HCT116 (cell line): ENCODE measurements around the gene BRD3OS. TPM values are rescaled to one million over a fixed set of nuclear protein-coding genes. Genes with fewer than 3 reads are reported as not detected.

ENCODE experiments used
- ATAC-seq: fragments of 200-7000 bp; cut with Tn5 transposase; 2 replicates; pipeline ENCODE4 v1.9.1; 2020; ENCODE audit warnings: mild to moderate bottlenecking, moderate library complexity
- BruUV-seq: library from RNA; stranded (reverse); fragments of 400-500 nt; replicated peaks from 2 replicates; lab custom pipeline; 2021; lab: Mats Ljungman, UMichigan
- CTCF ChIA-PET: fragments of 300-600 bp; sonication (Branson Sonifier 250); formaldehyde crosslinking; loops from one replicate; lab custom pipeline; 2021; ENCODE audit warnings: antibody characterized with exemption; lab: Charles Lee
- POLR2A ChIA-PET: fragments of 300-600, 350-600 bp; sonication (Branson Sonifier 250); formaldehyde crosslinking; loops from one replicate; lab custom pipeline; 2021; ENCODE audit warnings: antibody characterized with exemption; lab: Charles Lee
- RAD21 ChIA-PET, 2 experiments: fragments of 300-600 bp; sonication (Branson Sonifier 250); formaldehyde crosslinking; loops; one replicate each; lab custom pipeline; 2023; ENCODE audit warnings: low total read pairs in 2 of 2; ENCODE audit not compliant: uncharacterized antibody in 2 of 2, unreplicated experiment in 2 of 2, low non-redundant PET in 1 of 2; lab: Charles Lee
- DNase-seq: peaks from one replicate; pipeline ENCODE4 v3.0.0-alpha.2; 2010; ENCODE audit warnings: low read depth, low spot score
- H2AFZ ChIP-seq: fragments of 200-600 bp; shearing (Covaris generic), sonication (generic); 2 replicates; pipeline ENCODE4 v1.6.1; 2017; ENCODE audit warnings: low read depth, mixed run types, mixed read lengths, antibody characterized with exemption, low read length; ENCODE audit not compliant: poor library complexity, severe bottlenecking
- H3K27ac ChIP-seq: 2 replicates; pipeline ENCODE4 v1.5.1; 2012; ENCODE audit warnings: low read depth, low read length
- H3K27me3 ChIP-seq: fragments of 200-600 bp; sonication (generic); 2 replicates; pipeline ENCODE4 v1.6.1; 2016; ENCODE audit warnings: mixed run types, low read length, mixed read lengths; ENCODE audit not compliant: insufficient read depth
- H3K36me3 ChIP-seq, 2 experiments: fragments of 200-500 bp in 1 of 2; fragments of 200-600 bp in 1 of 2; sonication (Bioruptor generic) in 1 of 2; sonication (generic) in 1 of 2; 2 replicates each; pipeline versions ENCODE4 v1.5.1 to v1.6.1; 2014 to 2016; ENCODE audit warnings: low read length in 2 of 2, inconsistent platforms in 1 of 2, mixed read lengths in 1 of 2, mixed run types in 1 of 2; ENCODE audit not compliant: insufficient read depth in 2 of 2, control insufficient read depth in 1 of 2
- H3K4me1 ChIP-seq, 2 experiments: fragments of 200-600 bp in 1 of 2; sonication (generic) in 1 of 2; 2 replicates each; pipeline versions ENCODE4 v1.5.1 to v1.6.1; 2012 to 2017; ENCODE audit warnings: low read length in 2 of 2, inconsistent platforms in 1 of 2, mild to moderate bottlenecking in 1 of 2, mixed read lengths in 1 of 2, mixed run types in 1 of 2, moderate library complexity in 1 of 2; ENCODE audit not compliant: insufficient read depth in 2 of 2, control insufficient read depth in 1 of 2
- H3K4me2 ChIP-seq: fragments of 200-600 bp; sonication (generic); 2 replicates; pipeline ENCODE4 v1.6.1; 2017; ENCODE audit warnings: mixed run types, low read length, mixed read lengths
- H3K4me3 ChIP-seq, 2 experiments: fragments of 200-600 bp in 1 of 2; sonication (generic) in 1 of 2; replicated peaks in 1 of 2; 2 replicates each; pipeline ENCODE4 v1.5.1; 2011 to 2016; ENCODE audit warnings: low read length in 2 of 2, control low read depth in 1 of 2, low read depth in 1 of 2, mild to moderate bottlenecking in 1 of 2, mixed read lengths in 1 of 2, mixed run types in 1 of 2
- H3K79me2 ChIP-seq: fragments of 200-600 bp; sonication (generic); 2 replicates; pipeline ENCODE4 v1.6.1; 2017; ENCODE audit warnings: mild to moderate bottlenecking, mixed run types, low read length, moderate library complexity, mixed read lengths; ENCODE audit not compliant: insufficient read depth
- H3K9ac ChIP-seq: fragments of 200-600 bp; sonication (generic); 2 replicates; pipeline ENCODE4 v1.6.1; 2016; ENCODE audit warnings: low read length, mixed read lengths
- H3K9me2 ChIP-seq: fragments of 200-600 bp; sonication (generic), shearing (Covaris generic); 2 replicates; pipeline ENCODE4 v1.6.1; 2017; ENCODE audit warnings: mixed run types, mild to moderate bottlenecking, moderate library complexity; ENCODE audit not compliant: insufficient read depth
- H3K9me3 ChIP-seq, 2 experiments: fragments of 200-500 bp in 1 of 2; fragments of 200-600 bp in 1 of 2; sonication (Bioruptor generic) in 1 of 2; sonication (generic) in 1 of 2; 2 replicates each; pipeline ENCODE4 v1.6.1; 2014 to 2017; ENCODE audit warnings: low read length in 2 of 2, mixed read lengths in 2 of 2, inconsistent platforms in 1 of 2, low read depth in 1 of 2, mild to moderate bottlenecking in 1 of 2, mixed run types in 1 of 2, moderate library complexity in 1 of 2; ENCODE audit not compliant: control insufficient read depth in 1 of 2, insufficient read depth in 1 of 2
- H4K20me1 ChIP-seq: fragments of 200-600 bp; sonication (generic), shearing (Covaris generic); 2 replicates; pipeline ENCODE4 v1.6.1; 2017; ENCODE audit warnings: mixed run types, mild to moderate bottlenecking, moderate library complexity; ENCODE audit not compliant: insufficient read depth
- ATF3 ChIP-seq: IDR thresholded peaks from 2 replicates; pipeline ENCODE4 v1.6.1; 2012
- CBX3 ChIP-seq: IDR thresholded peaks from 2 replicates; pipeline ENCODE4 v1.6.1; 2012; ENCODE audit warnings: low read depth
- CEBPB ChIP-seq: IDR thresholded peaks from 2 replicates; pipeline ENCODE4 v1.6.1; 2012; ENCODE audit warnings: low read depth
- ELF1 ChIP-seq: IDR thresholded peaks from 2 replicates; pipeline ENCODE4 v1.6.1; 2012; ENCODE audit warnings: low read depth, borderline replicate concordance
- EZH2 ChIP-seq: fragments of 200-600 bp; sonication (generic); IDR thresholded peaks from 2 replicates; pipeline ENCODE4 v1.6.1; 2017; ENCODE audit warnings: antibody characterized with exemption, mixed run types
- EZH2phosphoT487 ChIP-seq: fragments of 200-600 bp; IDR thresholded peaks from 2 replicates; pipeline ENCODE4 v1.6.1; 2018; ENCODE audit warnings: antibody characterized with exemption, borderline replicate concordance
- FOSL1 ChIP-seq: IDR thresholded peaks from 2 replicates; pipeline ENCODE4 v1.6.1; 2012; ENCODE audit warnings: low read depth
- POLR2A ChIP-seq: IDR thresholded peaks from 2 replicates; pipeline ENCODE4 v1.7.0; 2011; ENCODE audit warnings: borderline replicate concordance; ENCODE audit not compliant: insufficient read depth, insufficient read length; ENCODE audit errors: extremely low read depth
- REST ChIP-seq: IDR thresholded peaks from 2 replicates; pipeline ENCODE4 v1.6.1; 2012; ENCODE audit warnings: low read depth
- SIN3A ChIP-seq: IDR thresholded peaks from 2 replicates; pipeline ENCODE4 v1.6.1; 2012; ENCODE audit warnings: low read depth
- SRF ChIP-seq: IDR thresholded peaks from 2 replicates; pipeline ENCODE4 v1.6.1; 2012; ENCODE audit warnings: low read depth
- TCF7L2 ChIP-seq: IDR thresholded peaks from 2 replicates; pipeline ENCODE4 v1.7.0; 2011; ENCODE audit warnings: borderline replicate concordance, inconsistent platforms; ENCODE audit not compliant: insufficient read depth, insufficient read length; ENCODE audit errors: extremely low read depth
- YY1 ChIP-seq: IDR thresholded peaks from 2 replicates; pipeline ENCODE4 v1.6.1; 2011; ENCODE audit warnings: low read length, low read depth, moderate library complexity, mild to moderate bottlenecking; ENCODE audit not compliant: insufficient replicate concordance; ENCODE audit errors: extremely low read depth
- ZBTB33 ChIP-seq: IDR thresholded peaks from 2 replicates; pipeline ENCODE4 v1.6.1; 2011; ENCODE audit warnings: mild to moderate bottlenecking, low read length, moderate library complexity; ENCODE audit not compliant: insufficient replicate concordance; ENCODE audit errors: extremely low read depth
- ZFX ChIP-seq: fragments of 450-650 bp; IDR thresholded peaks from 2 replicates; pipeline ENCODE4 v1.6.1; 2017
- intact Hi-C: fragments of 100-400 bp; cut with micrococcal nuclease; formaldehyde crosslinking; loops from 2 replicates; pipeline ENCODE4 v1.10.0; 2022
- total RNA-seq: library from RNA; stranded (reverse); gene quantifications from one replicate; pipeline ENCODE4 v1.2.1, GENCODE V29; 2021; ENCODE audit not compliant: unreplicated experiment
- TF ChIP-seq, protein P1 (sequence below): IDR thresholded peaks from 2 replicates; pipeline ENCODE4 v1.6.1; 2012

BRD3OS gene
- total RNA-seq, 1 experiment from 2014 or later: 17.0 TPM

DNA sequence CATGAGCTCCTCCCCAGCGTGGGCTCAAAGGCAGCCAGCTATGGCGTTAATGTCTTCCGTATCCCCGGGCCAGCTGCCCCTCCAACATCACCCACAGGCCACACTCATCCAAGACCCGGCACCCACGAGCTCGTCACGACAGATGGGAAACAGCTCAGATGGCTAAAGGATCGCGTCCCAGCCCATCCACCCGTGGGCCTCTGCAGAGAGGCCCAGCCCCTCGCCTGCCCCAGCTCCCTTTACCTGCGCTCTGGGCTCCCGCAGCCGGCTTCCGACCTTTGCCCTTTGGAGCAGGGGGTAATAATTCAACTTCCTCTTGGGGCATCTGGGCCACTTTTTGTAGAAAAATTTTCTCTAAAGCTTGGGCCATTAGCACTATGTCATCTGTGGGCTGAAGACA is 26.0 kb downstream of the BRD3OS start:
- H3K27ac ChIP-seq: no peak overlapping the region
- H3K9me3 ChIP-seq: no peaks in the 10 kb centered on the region
- peaks cover 9% of the 10 kb centered on the region; the same call in 1 of the 2 replicates for H3K79me2 ChIP-seq
- intact Hi-C loops: no loop called here
- POLR2A ChIA-PET: no interaction called here
- H4K20me1 ChIP-seq: no peaks in the 10 kb centered on the region
- RAD21 ChIA-PET: no interaction called here
- CTCF ChIA-PET: no interaction called here
- no peak for ATAC-seq
- peaks cover 7 to 10% of the 10 kb centered on the region in 2 experiments; a peak in 2 of 4 replicates for H3K36me3 ChIP-seq
- no peak overlapping the region for H3K4me2 ChIP-seq
- TF ChIP-seq SIN3A: no peak
- TF ChIP-seq, protein P1, sequence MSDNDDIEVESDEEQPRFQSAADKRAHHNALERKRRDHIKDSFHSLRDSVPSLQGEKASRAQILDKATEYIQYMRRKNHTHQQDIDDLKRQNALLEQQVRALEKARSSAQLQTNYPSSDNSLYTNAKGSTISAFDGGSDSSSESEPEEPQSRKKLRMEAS: no peak
- TF ChIP-seq ELF1: no peak
- no peak for TF ChIP-seq CBX3
- TF ChIP-seq CEBPB: no peak
- TF ChIP-seq POLR2A: no peak
- TF ChIP-seq EZH2: no peak
- TF ChIP-seq ZFX: no peak
- no peak for TF ChIP-seq ATF3
- TF ChIP-seq YY1: no peak
- TF ChIP-seq SRF: no peak
- no peak for TF ChIP-seq TCF7L2
- TF ChIP-seq, all 23 proteins: peak for 0
- Histone ChIP-seq H3K4me1 (peaks cover 1 to 10% of the 10 kb centered on the region in 2 experiments; a peak in 3 of 4 replicates), H3K4me3 (no peak overlapping the region), H3K9me2 (no peaks in the 10 kb centered on the region), H2AFZ (no peak overlapping the region), H3K9ac (no peak overlapping the region), H3K27me3 (no peaks in the 10 kb centered on the region)
- DNase-seq: no peak
- BruUV-seq: no TSS peak

GRCh38 chr9:134052491-134052890 is 27.2 kb downstream of the BRD3OS start:
- CTCF ChIA-PET: no interaction called here
- TF ChIP-seq REST (no peak), ZFX (no peak), FOSL1 (no peak), EZH2phosphoT487 (no peak), ZBTB33 (no peak), SRF (no peak), TCF7L2 (no peak)

More at GRCh38 chr9:134052491-134052890, 27.2 kb downstream of the BRD3OS start:
- Histone ChIP-seq H3K4me2 (no peak overlapping the region), H2AFZ (no peak overlapping the region), H3K4me3 (no peak overlapping the region), H3K9me3 (no peaks in the 10 kb centered on the region), H3K27ac (no peak overlapping the region), H3K36me3 (peaks cover 7 to 10% of the 10 kb centered on the region in 2 experiments; a peak in 2 of 4 replicates), H3K79me2 (peaks cover 19% of the 10 kb centered on the region; the same call in 1 of the 2 replicates), H3K27me3 (no peaks in the 10 kb centered on the region), H3K4me1 (peaks cover 4 to 18% of the 10 kb centered on the region in 2 experiments; a peak in 3 of 4 replicates), H3K9ac (no peak overlapping the region), H4K20me1 (no peaks in the 10 kb centered on the region), H3K9me2 (no peaks in the 10 kb centered on the region)
- DNase-seq: no peak
- no peak for ATAC-seq
- BruUV-seq: no TSS peak
- POLR2A ChIA-PET: no interaction called here
- RAD21 ChIA-PET: no interaction called here
- intact Hi-C loops: no loop called here
